Colonic mucosa (tissue), 4 donors: ENCODE measurements around the gene PCDH15. TPM values are rescaled to one million over a fixed set of nuclear protein-coding genes. Genes with fewer than 3 reads are reported as not detected.

ENCODE experiments used
- DNase-seq: peaks from one replicate; pipeline ENCODE4 v3.0.0-alpha.2; 2020
- H3K27ac ChIP-seq: fragments of 200-600 bp; one replicate; pipeline ENCODE4 v1.8.0; 2021
- H3K27me3 ChIP-seq: fragments of 200-600 bp; one replicate; pipeline ENCODE4 v1.8.0; 2021
- H3K36me3 ChIP-seq: fragments of 200-600 bp; one replicate; pipeline ENCODE4 v1.8.0; 2021
- H3K4me1 ChIP-seq: fragments of 200-600 bp; one replicate; pipeline ENCODE4 v1.8.0; 2021; ENCODE audit warnings: mild to moderate bottlenecking
- H3K4me3 ChIP-seq: fragments of 200-600 bp; one replicate; pipeline ENCODE4 v1.8.0; 2021
- H3K9ac ChIP-seq, 2 donors: one replicate each; pipeline ENCODE4 v1.7.0; 2013; ENCODE audit warnings: control low read depth in 2 of 2, low read depth in 2 of 2, low read length in 2 of 2
- H3K9me3 ChIP-seq: fragments of 200-600 bp; one replicate; pipeline ENCODE4 v1.8.0; 2021
- intact Hi-C: fragments of 100-400 bp; cut with DNase I; formaldehyde crosslinking; loops from one replicate; pipeline ENCODE4 v1.14.1; 2022
- total RNA-seq, 2 donors: library from RNA; stranded (reverse); fragmentation: NEBNext Ultra II Directional in 1 of 2; extraction: Animal tissue kit (Norgen Biotek cat#: 25700) in 1 of 2; gene quantifications; one replicate each; pipeline ENCODE4 v1.2.1, GENCODE V29; 2021
- TF ChIP-seq, protein P1 (sequence below): fragments of 200-600 bp; IDR thresholded peaks from one replicate; pipeline ENCODE4 v1.8.0; 2022; ENCODE audit warnings: antibody characterized with exemption, mild to moderate bottlenecking
- donor health status: healthy.
- donor health status: DM: no; HTN: no; CAD: no.
- donor health status: DM: no; HTN: no; CAD: no.

The PCDH15 gene
- total RNA-seq, 2 donors from 2014 or later = not detected

DNA sequence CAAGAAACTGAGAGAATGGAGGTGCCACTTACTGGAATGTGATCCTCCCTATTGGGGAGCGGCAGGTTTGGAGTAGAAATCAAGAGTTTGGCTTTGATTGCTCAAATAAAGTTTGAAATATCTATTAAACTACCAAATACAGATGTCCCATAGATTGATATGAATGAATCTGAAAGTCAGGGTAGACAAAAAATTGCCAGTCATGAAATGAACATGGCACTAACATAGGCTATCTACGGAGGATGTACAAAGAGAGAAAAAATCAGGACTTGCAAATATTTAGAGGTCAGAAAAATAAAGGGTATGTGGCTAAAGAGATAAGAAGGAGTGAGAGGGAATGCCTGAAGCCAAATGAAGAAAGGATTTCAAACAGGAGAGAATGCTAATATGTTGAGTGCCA is 119.9 kb downstream of the PCDH15 start:
- DNase-seq = no peak
- Histone ChIP-seq H3K9ac (no peak overlapping the region), H3K36me3 (no peaks in the 10 kb centered on the region), H3K4me1 (no peaks in the 10 kb centered on the region), H3K9me3 (no peaks in the 10 kb centered on the region), H3K27me3 (no peaks in the 10 kb centered on the region), H3K4me3 (no peak overlapping the region), H3K27ac (no peak overlapping the region)
- TF ChIP-seq, protein P1, sequence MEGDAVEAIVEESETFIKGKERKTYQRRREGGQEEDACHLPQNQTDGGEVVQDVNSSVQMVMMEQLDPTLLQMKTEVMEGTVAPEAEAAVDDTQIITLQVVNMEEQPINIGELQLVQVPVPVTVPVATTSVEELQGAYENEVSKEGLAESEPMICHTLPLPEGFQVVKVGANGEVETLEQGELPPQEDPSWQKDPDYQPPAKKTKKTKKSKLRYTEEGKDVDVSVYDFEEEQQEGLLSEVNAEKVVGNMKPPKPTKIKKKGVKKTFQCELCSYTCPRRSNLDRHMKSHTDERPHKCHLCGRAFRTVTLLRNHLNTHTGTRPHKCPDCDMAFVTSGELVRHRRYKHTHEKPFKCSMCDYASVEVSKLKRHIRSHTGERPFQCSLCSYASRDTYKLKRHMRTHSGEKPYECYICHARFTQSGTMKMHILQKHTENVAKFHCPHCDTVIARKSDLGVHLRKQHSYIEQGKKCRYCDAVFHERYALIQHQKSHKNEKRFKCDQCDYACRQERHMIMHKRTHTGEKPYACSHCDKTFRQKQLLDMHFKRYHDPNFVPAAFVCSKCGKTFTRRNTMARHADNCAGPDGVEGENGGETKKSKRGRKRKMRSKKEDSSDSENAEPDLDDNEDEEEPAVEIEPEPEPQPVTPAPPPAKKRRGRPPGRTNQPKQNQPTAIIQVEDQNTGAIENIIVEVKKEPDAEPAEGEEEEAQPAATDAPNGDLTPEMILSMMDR = no peak
- intact Hi-C loops = no loop called here

DNA sequence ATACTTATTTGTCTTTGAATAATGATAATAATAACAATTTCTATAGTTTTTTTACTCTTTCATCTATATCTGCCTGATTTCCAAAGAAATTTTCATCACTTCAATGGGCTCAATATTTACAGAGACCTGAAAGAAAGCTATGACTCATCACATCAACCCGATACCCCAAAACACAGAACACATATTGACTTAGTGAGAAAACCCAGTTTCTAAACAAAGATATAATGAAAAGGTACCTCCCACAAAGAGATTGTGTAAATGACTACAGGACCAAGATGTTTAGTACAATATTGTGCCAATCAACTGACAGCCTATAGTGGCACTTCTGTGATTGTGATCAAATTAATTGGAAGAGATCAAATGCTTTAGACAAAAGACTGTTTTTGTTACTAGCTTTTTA is 133.9 kb downstream of the PCDH15 start:
- no peaks in the 10 kb centered on the region for H3K36me3 ChIP-seq
- H3K9ac ChIP-seq = no peak overlapping the region
- H3K27me3 ChIP-seq = no peaks in the 10 kb centered on the region
- intact Hi-C loops = no loop called here
- H3K4me1 ChIP-seq = no peaks in the 10 kb centered on the region
- no peak overlapping the region for H3K27ac ChIP-seq
- no peak for DNase-seq
- no peaks in the 10 kb centered on the region for H3K9me3 ChIP-seq
- H3K4me3 ChIP-seq = no peak overlapping the region
- TF ChIP-seq, protein P1 = no peak

DNA sequence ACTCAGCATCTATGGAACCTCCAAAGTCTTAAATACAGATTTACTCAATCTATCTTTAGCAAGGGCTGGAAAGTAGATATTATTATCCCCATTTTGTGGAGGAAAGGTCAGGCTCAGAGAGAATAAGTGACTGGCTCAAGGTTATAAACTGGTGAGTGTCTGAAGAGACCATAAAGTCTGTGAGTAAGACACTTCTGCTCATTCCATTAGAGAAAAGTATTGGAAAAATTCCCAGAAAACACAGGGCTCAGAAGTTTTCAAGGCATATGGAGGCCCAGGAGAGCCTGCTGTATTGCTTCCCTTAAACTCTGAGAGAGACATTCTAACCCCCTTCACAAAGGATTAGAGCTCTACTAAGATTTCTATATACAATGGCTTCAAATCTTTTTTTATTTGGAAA is 134.8 kb downstream of the PCDH15 start:
- no peaks in the 10 kb centered on the region for H3K4me1 ChIP-seq
- TF ChIP-seq, protein P1 = no peak
- no peaks in the 10 kb centered on the region for H3K27me3 ChIP-seq
- no peaks in the 10 kb centered on the region for H3K9me3 ChIP-seq
- no peak overlapping the region for H3K9ac ChIP-seq
- H3K36me3 ChIP-seq = no peaks in the 10 kb centered on the region
- H3K27ac ChIP-seq = no peak overlapping the region
- intact Hi-C loops = no loop called here
- no peak overlapping the region for H3K4me3 ChIP-seq
- no peak for DNase-seq

- Histone ChIP-seq H3K9me3 (no peaks in the 10 kb centered on the region), H3K4me1 (no peaks in the 10 kb centered on the region), H3K27me3 (no peaks in the 10 kb centered on the region), H3K4me3 (no peak overlapping the region), H3K36me3 (no peaks in the 10 kb centered on the region), H3K27ac (no peak overlapping the region), H3K9ac (no peak overlapping the region)
- intact Hi-C loops = no loop called here
- TF ChIP-seq, protein P1 = no peak
- DNase-seq = no peak
These were observed 135.9 kb downstream of the PCDH15 start for GRCh38 chr10:54665095-54665494.

- no peak overlapping the region for H3K9ac ChIP-seq
- H3K27me3 ChIP-seq = no peaks in the 10 kb centered on the region
- H3K36me3 ChIP-seq = no peaks in the 10 kb centered on the region
- no peaks in the 10 kb centered on the region for H3K4me1 ChIP-seq
- H3K4me3 ChIP-seq = no peak overlapping the region
- intact Hi-C loops = no loop called here
- no peak overlapping the region for H3K27ac ChIP-seq
- DNase-seq = no peak
- TF ChIP-seq, protein P1 = no peak
- H3K9me3 ChIP-seq = no peaks in the 10 kb centered on the region
These were observed 140.6 kb downstream of the PCDH15 start for GRCh38 chr10:54660397-54660796.

- no peaks in the 10 kb centered on the region for H3K9me3 ChIP-seq
- H3K27ac ChIP-seq = no peak overlapping the region
- H3K27me3 ChIP-seq = no peaks in the 10 kb centered on the region
- no peak overlapping the region for H3K4me3 ChIP-seq
- H3K36me3 ChIP-seq = no peaks in the 10 kb centered on the region
- intact Hi-C loops = no loop called here
- TF ChIP-seq, protein P1 = no peak
- H3K4me1 ChIP-seq = no peaks in the 10 kb centered on the region
- DNase-seq = no peak
- no peak overlapping the region for H3K9ac ChIP-seq
These were observed 144.4 kb downstream of the PCDH15 start for GRCh38 chr10:54656643-54657042.
